Endothelial cell of umbilical vein (primary cell): ENCODE measurements around the gene TXNDC8. TPM values are rescaled to one million over a fixed set of nuclear protein-coding genes. Genes with fewer than 3 reads are reported as not detected.

ENCODE experiments used
- BruUV-seq: library from RNA; stranded (reverse); fragments of 400-500 nt; replicated peaks from 2 replicates; lab custom pipeline; 2021; lab: Mats Ljungman, UMichigan
- CTCF ChIA-PET: fragments of 300-600, 350-600 bp; sonication (Branson Sonifier 250); formaldehyde crosslinking; loops from one replicate; lab custom pipeline; 2021; ENCODE audit warnings: antibody characterized with exemption, inconsistent platforms; lab: Charles Lee
- POLR2A ChIA-PET: fragments of 300-600, 350-600 bp; sonication (Branson Sonifier 250); formaldehyde crosslinking; loops from one replicate; lab custom pipeline; 2021; ENCODE audit warnings: antibody characterized with exemption, inconsistent platforms; lab: Charles Lee
- DNase-seq: peaks from one replicate; pipeline ENCODE4 v3.0.0-alpha.2; 2011; ENCODE audit warnings: low read depth, low spot score
- FAIRE-seq: peaks from 2 replicates; lab custom pipeline; 2011; peaks lifted over from hg19 to GRCh38; lab: Jason Lieb, UNC
- H2AFZ ChIP-seq: 2 replicates; pipeline ENCODE4 v1.6.0; 2012; ENCODE audit warnings: low read depth, low read length, control low read depth, inconsistent platforms
- H3K27ac ChIP-seq: 2 replicates; pipeline ENCODE4 v1.5.1; 2011; ENCODE audit warnings: low read depth, mild to moderate bottlenecking, control low read depth, low read length, moderate library complexity; ENCODE audit not compliant: insufficient read depth
- H3K27me3 ChIP-seq, 2 experiments: 2 replicates each; pipeline versions ENCODE4 v1.6.0 to v1.6.1; 2011; ENCODE audit warnings: low read length in 2 of 2, mixed read lengths in 1 of 2; ENCODE audit not compliant: control insufficient read depth in 2 of 2, insufficient read depth in 2 of 2
- H3K36me3 ChIP-seq, 2 experiments: 2 replicates in 1 of 2; 3 replicates in 1 of 2; pipeline ENCODE4 v1.5.1; 2011; ENCODE audit warnings: low read length in 2 of 2, mild to moderate bottlenecking in 1 of 2, moderate library complexity in 1 of 2; ENCODE audit not compliant: control insufficient read depth in 2 of 2, insufficient read depth in 2 of 2; ENCODE audit errors: extremely low read depth in 1 of 2
- H3K4me1 ChIP-seq: 3 replicates; pipeline ENCODE4 v1.5.1; 2011; ENCODE audit warnings: mild to moderate bottlenecking, low read length; ENCODE audit not compliant: control insufficient read depth, insufficient read depth; ENCODE audit errors: extremely low read depth
- H3K4me2 ChIP-seq: 2 replicates; pipeline ENCODE4 v1.6.1; 2011; ENCODE audit warnings: low read length, control low read depth, mixed read lengths; ENCODE audit not compliant: insufficient read depth
- H3K4me3 ChIP-seq, 3 experiments: fragments of 200-600 bp in 1 of 3; sonication (generic), shearing (Covaris generic) in 1 of 3; replicated peaks in 1 of 3; 2 replicates each; pipeline ENCODE4 v1.5.1; 2011 to 2016; ENCODE audit warnings: control low read depth in 3 of 3, low read length in 3 of 3, mild to moderate bottlenecking in 2 of 3, inconsistent platforms in 1 of 3, low read depth in 1 of 3, moderate library complexity in 1 of 3; ENCODE audit not compliant: insufficient read depth in 1 of 3
- H3K79me2 ChIP-seq: 2 replicates; pipeline ENCODE4 v1.6.0; 2012; ENCODE audit warnings: low read length, inconsistent platforms; ENCODE audit not compliant: control insufficient read depth, insufficient read depth
- H3K9ac ChIP-seq: replicated peaks from 2 replicates; pipeline ENCODE3; 2011; ENCODE audit warnings: low read length, control low read depth; ENCODE audit not compliant: insufficient read depth; ENCODE audit errors: extremely low read depth
- H3K9me1 ChIP-seq: replicated peaks from 3 replicates; pipeline ENCODE4 v1.6.0; 2011; ENCODE audit warnings: mild to moderate bottlenecking, low read length; ENCODE audit not compliant: control insufficient read depth, insufficient read depth; ENCODE audit errors: extremely low read depth
- H3K9me3 ChIP-seq: replicated peaks from 2 replicates; pipeline ENCODE4 v1.5.1; 2012; ENCODE audit warnings: low read length, inconsistent platforms; ENCODE audit not compliant: control insufficient read depth, insufficient read depth
- H4K20me1 ChIP-seq: replicated peaks from 2 replicates; pipeline ENCODE3; 2011; ENCODE audit warnings: mild to moderate bottlenecking, low read length; ENCODE audit not compliant: control insufficient read depth, insufficient read depth; ENCODE audit errors: extremely low read depth
- EZH2 ChIP-seq: IDR thresholded peaks from 2 replicates; pipeline ENCODE4 v1.6.1; 2012; ENCODE audit warnings: borderline replicate concordance, low read depth, mild to moderate bottlenecking, moderate library complexity, low read length, inconsistent platforms; ENCODE audit not compliant: severe bottlenecking
- FOS ChIP-seq: IDR thresholded peaks from 2 replicates; pipeline ENCODE4 v1.6.1; 2011; ENCODE audit warnings: mild to moderate bottlenecking, low read length, moderate library complexity, borderline replicate concordance; ENCODE audit not compliant: insufficient read depth
- GATA2 ChIP-seq: IDR thresholded peaks from 2 replicates; pipeline ENCODE4 v1.7.0; 2011; ENCODE audit warnings: low read depth, mild to moderate bottlenecking, moderate library complexity, mixed read lengths, low read length; ENCODE audit not compliant: insufficient read length, insufficient read depth
- JUN ChIP-seq: IDR thresholded peaks from 2 replicates; pipeline ENCODE4 v1.6.1; 2011; ENCODE audit warnings: borderline replicate concordance, low read depth; ENCODE audit not compliant: insufficient read length, insufficient read depth
- MYC ChIP-seq: IDR thresholded peaks from one replicate; pipeline ENCODE4 v1.6.1; 2011; ENCODE audit warnings: mild to moderate bottlenecking, low read depth, low read length
- POLR2A ChIP-seq: IDR thresholded peaks from 2 replicates; pipeline ENCODE4 v1.6.1; 2012; ENCODE audit warnings: low read depth, mild to moderate bottlenecking, control low read depth, low read length
- POLR2AphosphoS5 ChIP-seq: IDR thresholded peaks from 2 replicates; pipeline ENCODE4 v1.6.1; 2012; ENCODE audit warnings: low read depth, mild to moderate bottlenecking, control low read depth, low read length, moderate library complexity; ENCODE audit not compliant: insufficient read depth
- dilution Hi-C: fragments of 300-500 bp; cut with MboI; formaldehyde crosslinking; loops from one replicate; pipeline ENCODE4 v1.15.0; 2019; ENCODE audit warnings: low sequenced_read_pairs; ENCODE audit not compliant: extremely low pct_ligation_motif_present
- intact Hi-C: fragments of 100-400 bp; cut with micrococcal nuclease; formaldehyde crosslinking; loops from one replicate; pipeline ENCODE4 v1.10.0; 2022
- polyA plus RNA-seq, 4 experiments: library from polyadenylated mRNA; depleted of rRNA in 3 of 4; stranded (reverse) in 3 of 4; unstranded in 1 of 4; fragments of >200 nt; gene quantifications; 2 replicates each; pipeline versions ENCODE4 v1.2.1 to v1.2.3, GENCODE V29; 2011 to 2012; ENCODE audit warnings: missing spikeins in 1 of 4
- total RNA-seq: library from RNA; stranded (reverse); gene quantifications from 2 replicates; pipeline ENCODE4 v1.2.3, GENCODE V29; 2021
- TF ChIP-seq, protein P1 (sequence below), 2 donors: IDR thresholded peaks; 1 replicate in 1 of 2; 2 replicates in 1 of 2; pipeline ENCODE4 v1.5.1; 2011; ENCODE audit warnings: low read length in 2 of 2, mild to moderate bottlenecking in 2 of 2, moderate library complexity in 2 of 2, control low read depth in 1 of 2, inconsistent platforms in 1 of 2, low read depth in 1 of 2; ENCODE audit not compliant: insufficient read depth in 1 of 2; ENCODE audit errors: extremely low read depth in 1 of 2
- TF ChIP-seq, protein P2 (sequence below): IDR thresholded peaks from 2 replicates; pipeline ENCODE4 v1.6.1; 2011; ENCODE audit not compliant: insufficient read depth, insufficient read length

The TXNDC8 gene
- total and polyA plus RNA-seq, 2 donors (not counting 3 experiments of a cell fraction or from before 2014, with no cell fraction given) = not detected

DNA sequence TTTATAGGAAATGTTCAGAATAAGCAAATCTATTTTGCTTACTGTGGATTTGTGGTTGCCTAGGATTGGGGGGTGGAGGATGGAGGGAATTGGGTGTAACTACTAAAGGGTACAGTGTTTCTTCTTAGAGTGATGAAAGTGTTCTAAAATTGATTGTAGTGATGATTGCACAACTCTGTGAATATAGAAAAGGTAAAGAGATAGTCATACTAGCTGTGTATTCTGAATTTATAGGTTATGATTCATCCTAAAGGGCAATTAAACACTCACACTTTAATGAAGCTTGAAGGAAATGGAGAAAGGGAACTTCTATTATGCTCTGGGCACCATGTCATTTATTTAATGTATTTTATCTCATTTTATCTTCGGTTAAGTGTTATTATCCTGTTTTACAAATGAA, 9.9 kb downstream of the TXNDC8 start:
- H2AFZ ChIP-seq = no peak overlapping the region
- intact Hi-C loops (no loop called here), dilution Hi-C loops (no loop called here)
- no peaks in the 10 kb centered on the region for H3K9me1 ChIP-seq
- H3K4me2 ChIP-seq = no peak overlapping the region
- TF ChIP-seq, protein P1, sequence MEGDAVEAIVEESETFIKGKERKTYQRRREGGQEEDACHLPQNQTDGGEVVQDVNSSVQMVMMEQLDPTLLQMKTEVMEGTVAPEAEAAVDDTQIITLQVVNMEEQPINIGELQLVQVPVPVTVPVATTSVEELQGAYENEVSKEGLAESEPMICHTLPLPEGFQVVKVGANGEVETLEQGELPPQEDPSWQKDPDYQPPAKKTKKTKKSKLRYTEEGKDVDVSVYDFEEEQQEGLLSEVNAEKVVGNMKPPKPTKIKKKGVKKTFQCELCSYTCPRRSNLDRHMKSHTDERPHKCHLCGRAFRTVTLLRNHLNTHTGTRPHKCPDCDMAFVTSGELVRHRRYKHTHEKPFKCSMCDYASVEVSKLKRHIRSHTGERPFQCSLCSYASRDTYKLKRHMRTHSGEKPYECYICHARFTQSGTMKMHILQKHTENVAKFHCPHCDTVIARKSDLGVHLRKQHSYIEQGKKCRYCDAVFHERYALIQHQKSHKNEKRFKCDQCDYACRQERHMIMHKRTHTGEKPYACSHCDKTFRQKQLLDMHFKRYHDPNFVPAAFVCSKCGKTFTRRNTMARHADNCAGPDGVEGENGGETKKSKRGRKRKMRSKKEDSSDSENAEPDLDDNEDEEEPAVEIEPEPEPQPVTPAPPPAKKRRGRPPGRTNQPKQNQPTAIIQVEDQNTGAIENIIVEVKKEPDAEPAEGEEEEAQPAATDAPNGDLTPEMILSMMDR (IDR thresholded peaks at IDR 0.05; ENCODE audit: extremely low read depth in 1 of 2, insufficient read depth in 1 of 2, low read depth in 1 of 2, low read length in 2 of 2) = no peak
- TF ChIP-seq, protein P2, sequence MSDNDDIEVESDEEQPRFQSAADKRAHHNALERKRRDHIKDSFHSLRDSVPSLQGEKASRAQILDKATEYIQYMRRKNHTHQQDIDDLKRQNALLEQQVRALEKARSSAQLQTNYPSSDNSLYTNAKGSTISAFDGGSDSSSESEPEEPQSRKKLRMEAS = no peak
- TF ChIP-seq FOS = no peak
- TF ChIP-seq POLR2AphosphoS5 = no peak
- TF ChIP-seq MYC = no peak
- no peak for TF ChIP-seq JUN
- no peak for TF ChIP-seq GATA2
- no peak for TF ChIP-seq EZH2
- no peak for TF ChIP-seq POLR2A
- no peak for DNase-seq
- no peaks in the 10 kb centered on the region for H3K36me3 ChIP-seq
- H4K20me1 ChIP-seq = no peaks in the 10 kb centered on the region
- no peaks in the 10 kb centered on the region for H3K79me2 ChIP-seq
- no TSS peak for BruUV-seq
- H3K4me3 ChIP-seq = no peak overlapping the region
- no peak overlapping the region for H3K27ac ChIP-seq
- CTCF ChIA-PET = no interaction called here
- no peaks in the 10 kb centered on the region for H3K9me3 ChIP-seq
- POLR2A ChIA-PET = no interaction called here
- no peak overlapping the region for H3K9ac ChIP-seq
- no peaks in the 10 kb centered on the region for H3K4me1 ChIP-seq
- H3K27me3 ChIP-seq = peaks cover 0 to 2% of the 10 kb centered on the region in 2 experiments
- no peak for FAIRE-seq
